Psoas muscle (tissue), 8 donors: Measurements from ENCODE around the gene TBC1D4. TPM values are rescaled to one million over a fixed set of nuclear protein-coding genes. Genes with fewer than 3 reads are reported as not detected.

Source experiments
- ATAC-seq, 4 donors: fragments of 200-7000 bp; cut with Tn5 transposase; one replicate each; pipeline ENCODE4 v1.9.1; 2020; ENCODE audit warnings: moderate library complexity in 3 of 4, mild to moderate bottlenecking in 2 of 4
- DNase-seq, 2 donors: peaks; one replicate each; pipeline ENCODE4 v3.0.0-alpha.2; 2020
- H3K27ac ChIP-seq: fragments of 200-600 bp; one replicate; pipeline ENCODE4 v1.8.0; 2022
- H3K27me3 ChIP-seq, 3 donors: fragments of 200-600 bp in 1 of 3; one replicate each; pipeline versions ENCODE4 v1.6.1 to v1.8.0; 2013 to 2022; ENCODE audit warnings: low read length in 2 of 3, mild to moderate bottlenecking in 2 of 3, moderate library complexity in 1 of 3; ENCODE audit not compliant: insufficient read depth in 3 of 3
- H3K36me3 ChIP-seq, 2 donors: fragments of 200-600 bp in 1 of 2; one replicate each; pipeline versions ENCODE4 v1.6.1 to v1.8.0; 2013 to 2022; ENCODE audit warnings: low read depth in 1 of 2, mild to moderate bottlenecking in 1 of 2, moderate library complexity in 1 of 2; ENCODE audit not compliant: insufficient read depth in 1 of 2
- H3K4me1 ChIP-seq: fragments of 200-600 bp; one replicate; pipeline ENCODE4 v1.8.0; 2022
- H3K4me3 ChIP-seq: fragments of 200-600 bp; one replicate; pipeline ENCODE4 v1.8.0; 2022; ENCODE audit warnings: mild to moderate bottlenecking
- H3K9me3 ChIP-seq: fragments of 200-600 bp; one replicate; pipeline ENCODE4 v1.8.0; 2022
- CTCF ChIP-seq: fragments of 200-600 bp; IDR thresholded peaks from one replicate; pipeline ENCODE4 v1.8.0; 2022; ENCODE audit warnings: antibody characterized with exemption
- WGBS, 3 donors: extraction: QIAGEN DNeasy Blood & Tissue Kit; methylation state at CpG; one replicate each; pipeline versions ENCODE4 v1.1.6 to v1.1.7; 2013; 5-methylcytosine and 5-hydroxymethylcytosine counted together
- intact Hi-C, 2 donors: fragments of 100-400 bp; cut with DNase I; formaldehyde crosslinking; loops; one replicate each; pipeline versions ENCODE4 v1.11.0 to v1.14.2; 2022
- polyA plus RNA-seq, 3 donors: library from polyadenylated mRNA; stranded (reverse); fragments of 200-250 nt; gene quantifications; one replicate each; pipeline ENCODE4 v1.2.3, GENCODE V29; 2013
- total RNA-seq, 4 donors: library from RNA; stranded (reverse); fragmentation: NEBNext Ultra II Directional in 2 of 4; extraction: Animal tissue kit (Norgen Biotek cat#: 25700) in 2 of 4; gene quantifications; one replicate each; pipeline versions ENCODE4 v1.2.1 to v1.2.4, GENCODE V29; 2021 to 2023
- donor health status: healthy with polysubstance abuse.
- donor health status: DM: no; HTN: no; CAD: no; lungs with moderate emphysema.
- donor health status: Bipolar disorder and iron deficiency.
- donor health status: healthy.
- donor health status: DM: yes; HTN: yes; CAD: no.
- donor health status: DM: no; HTN: no; CAD: no.
- donor health status: DM: no; HTN: no; CAD: no.
- donor health status: DM: yes; HTN: yes; CAD: no.

Gene TBC1D4
- total and polyA plus RNA-seq, 7 donors: 3.1 to 127 (median 89.9) TPM

DNA sequence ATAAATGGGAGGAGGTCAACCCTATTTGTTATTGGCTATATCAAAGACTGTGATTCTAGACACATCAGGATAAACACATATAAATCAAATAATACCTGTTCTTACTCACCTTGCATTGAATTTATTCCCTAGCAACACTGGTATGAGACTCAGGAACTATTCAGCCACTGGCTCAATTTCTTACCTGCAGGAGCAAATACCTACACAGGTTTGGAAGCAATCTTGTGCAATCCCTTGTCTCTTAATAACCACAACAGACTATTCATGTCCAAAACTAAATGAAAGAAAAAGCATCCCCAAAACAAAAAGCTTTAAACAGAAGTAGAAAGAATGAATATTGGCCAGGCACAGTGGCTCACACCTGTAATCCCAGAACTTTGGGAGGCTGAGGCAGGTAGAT is 55.5 kb downstream of the TBC1D4 start:
- Histone ChIP-seq H3K9me3 (no peaks in the 10 kb centered on the region), H3K27ac (no peak overlapping the region), H3K27me3 (no peaks in the 10 kb centered on the region), H3K4me1 (peaks cover 57% of the 10 kb centered on the region), H3K36me3 (no peaks in the 10 kb centered on the region), H3K4me3 (no peak overlapping the region)
- intact Hi-C loops: no loop called here
- ATAC-seq: no peak
- no peak for DNase-seq
- TF ChIP-seq CTCF: no peak

- DNase-seq (no peak), ATAC-seq (no peak)
- TF ChIP-seq CTCF: no peak
- Histone ChIP-seq H3K4me3 (no peak overlapping the region), H3K36me3 (no peaks in the 10 kb centered on the region), H3K27ac (no peak overlapping the region), H3K4me1 (peaks cover 59% of the 10 kb centered on the region), H3K27me3 (no peaks in the 10 kb centered on the region), H3K9me3 (no peaks in the 10 kb centered on the region)
- intact Hi-C loops: no loop called here
- WGBS, 3 donors: 87 to 92% (median 89%) methylated on average over 3 of the region's 3 CpGs
Measured at GRCh38 chr13:75425216-75426009, 56.6 kb downstream of the TBC1D4 start.

- no peaks in the 10 kb centered on the region for H3K27me3 ChIP-seq
- no peaks in the 10 kb centered on the region for H3K36me3 ChIP-seq
- no peak for ATAC-seq
- peaks cover 59% of the 10 kb centered on the region for H3K4me1 ChIP-seq
- no peaks in the 10 kb centered on the region for H3K9me3 ChIP-seq
- 86 to 94% (median 91%) methylated on average over 3 of the region's 3 CpGs for WGBS, 3 donors
- DNase-seq: no peak
- intact Hi-C loops: no loop called here
- no peak overlapping the region for H3K4me3 ChIP-seq
- peak overlapping the region; percentile 87 for H3K27ac ChIP-seq
- no peak for TF ChIP-seq CTCF
Measured at GRCh38 chr13:75423946-75424345, 58.0 kb downstream of the TBC1D4 start.

DNA sequence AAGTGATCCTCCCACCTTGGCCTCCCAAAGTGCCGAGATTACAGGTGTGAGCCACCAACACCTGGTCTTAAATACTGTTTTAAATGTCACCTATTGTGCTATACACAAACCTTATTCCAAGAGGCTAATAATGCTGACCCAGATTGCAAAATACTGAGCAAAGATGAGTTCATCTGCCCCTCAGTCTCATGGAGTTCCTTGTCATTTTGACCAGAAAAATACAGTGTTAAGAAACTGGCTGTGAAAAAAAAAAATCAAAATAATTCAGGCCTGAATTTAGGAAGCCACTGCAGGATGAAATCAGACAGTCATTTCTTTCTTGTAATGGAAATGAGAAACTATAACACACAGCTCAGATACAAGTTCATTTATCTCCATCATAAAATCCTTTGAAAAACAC is 59.9 kb downstream of the TBC1D4 start:
- Histone ChIP-seq H3K27me3 (no peaks in the 10 kb centered on the region), H3K9me3 (no peaks in the 10 kb centered on the region), H3K27ac (peak overlapping the region; percentile 87), H3K36me3 (no peaks in the 10 kb centered on the region), H3K4me3 (no peak overlapping the region), H3K4me1 (peaks cover 69% of the 10 kb centered on the region)
- intact Hi-C loops: no loop called here
- no peak for DNase-seq
- no peak for TF ChIP-seq CTCF
- WGBS, 3 donors: 79 to 92% (median 85%) methylated on average over 1 of the region's 1 CpG
- ATAC-seq: no peak

DNA sequence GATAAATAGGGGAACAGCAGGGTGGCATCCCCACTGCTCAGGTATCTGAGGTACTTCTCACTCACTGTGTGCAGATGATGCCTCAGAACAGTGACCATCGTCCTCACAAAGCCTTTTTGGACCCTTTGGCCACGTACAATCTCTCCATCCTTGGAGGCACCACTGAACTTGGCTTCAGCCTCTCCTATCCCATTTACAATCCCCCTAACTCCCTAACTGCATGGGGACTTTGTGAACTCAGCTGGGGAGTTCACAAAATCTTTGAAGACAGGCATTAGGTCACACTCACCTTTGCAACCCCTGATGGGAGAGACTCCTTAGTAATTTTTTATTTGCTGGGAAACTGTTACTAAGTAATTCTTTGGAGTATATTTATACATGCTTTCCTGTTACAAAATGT is 60.8 kb downstream of the TBC1D4 start:
- no peak for ATAC-seq
- WGBS, 3 donors: 39 to 75% (median 58%) methylated on average over 2 of the region's 2 CpGs
- intact Hi-C loops: no loop called here

More for the DNA sequence above, 60.8 kb downstream of the TBC1D4 start:
- Histone ChIP-seq H3K4me1 (peaks cover 78% of the 10 kb centered on the region), H3K27me3 (no peaks in the 10 kb centered on the region), H3K4me3 (no peak overlapping the region), H3K27ac (peak overlapping the region; percentile 87), H3K9me3 (no peaks in the 10 kb centered on the region), H3K36me3 (no peaks in the 10 kb centered on the region)
- TF ChIP-seq CTCF: no peak
- DNase-seq: no peak
